LNCAP (cell line): ENCODE data around the gene CUBN.

Experiments used
- TF ChIP-seq, protein P1 (sequence below): fragments of 450-650 bp; IDR thresholded peaks from 2 replicates; pipeline ENCODE4 v1.5.1; 2017; ENCODE audit warnings: mild to moderate bottlenecking

The CUBN gene

DNA sequence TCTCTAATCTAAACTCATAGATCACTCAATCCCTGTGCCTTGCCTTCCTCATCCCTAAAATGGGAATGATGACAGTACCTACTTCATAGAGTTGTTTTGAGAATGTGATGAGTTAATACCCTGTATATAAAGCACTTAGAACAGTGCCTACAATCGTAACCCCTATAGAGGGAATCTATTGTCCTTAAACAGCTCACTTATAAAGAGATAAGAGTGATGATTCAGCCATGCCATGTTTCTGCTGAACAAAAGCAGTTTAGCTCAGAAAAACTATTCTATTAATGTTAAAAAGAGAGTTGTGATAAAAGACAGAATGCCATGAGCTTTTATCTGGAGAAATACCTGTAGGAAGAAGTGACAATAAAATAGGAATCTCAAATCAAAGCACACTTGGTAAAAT, 63.6 kb downstream of the CUBN start:
- TF ChIP-seq, protein P1, sequence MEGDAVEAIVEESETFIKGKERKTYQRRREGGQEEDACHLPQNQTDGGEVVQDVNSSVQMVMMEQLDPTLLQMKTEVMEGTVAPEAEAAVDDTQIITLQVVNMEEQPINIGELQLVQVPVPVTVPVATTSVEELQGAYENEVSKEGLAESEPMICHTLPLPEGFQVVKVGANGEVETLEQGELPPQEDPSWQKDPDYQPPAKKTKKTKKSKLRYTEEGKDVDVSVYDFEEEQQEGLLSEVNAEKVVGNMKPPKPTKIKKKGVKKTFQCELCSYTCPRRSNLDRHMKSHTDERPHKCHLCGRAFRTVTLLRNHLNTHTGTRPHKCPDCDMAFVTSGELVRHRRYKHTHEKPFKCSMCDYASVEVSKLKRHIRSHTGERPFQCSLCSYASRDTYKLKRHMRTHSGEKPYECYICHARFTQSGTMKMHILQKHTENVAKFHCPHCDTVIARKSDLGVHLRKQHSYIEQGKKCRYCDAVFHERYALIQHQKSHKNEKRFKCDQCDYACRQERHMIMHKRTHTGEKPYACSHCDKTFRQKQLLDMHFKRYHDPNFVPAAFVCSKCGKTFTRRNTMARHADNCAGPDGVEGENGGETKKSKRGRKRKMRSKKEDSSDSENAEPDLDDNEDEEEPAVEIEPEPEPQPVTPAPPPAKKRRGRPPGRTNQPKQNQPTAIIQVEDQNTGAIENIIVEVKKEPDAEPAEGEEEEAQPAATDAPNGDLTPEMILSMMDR = no peak

DNA sequence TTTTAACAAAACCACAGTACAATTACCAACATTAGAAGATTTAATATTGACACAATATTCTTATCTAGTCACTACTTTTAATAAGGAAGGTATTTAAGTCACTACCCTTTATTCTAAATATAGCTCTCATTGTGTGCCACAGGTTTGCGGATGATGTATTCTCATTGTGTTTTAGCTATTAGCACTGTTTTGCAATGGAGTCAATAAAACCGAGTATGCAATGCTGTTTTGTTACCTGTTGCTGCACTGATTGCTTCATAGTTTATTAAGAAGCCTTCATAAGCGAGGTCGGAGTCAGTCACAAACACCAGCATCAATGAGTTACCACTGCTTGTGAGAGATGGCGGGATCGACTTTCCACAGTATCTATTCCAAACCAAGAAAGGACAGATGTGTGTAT, 64.3 kb downstream of the CUBN start:
- TF ChIP-seq, protein P1 = no peak

- TF ChIP-seq, protein P1 = no peak
Observed at GRCh38 chr10:17064435-17064834, 65.2 kb downstream of the CUBN start.

GRCh38 chr10:17062955-17063484, 66.6 kb downstream of the CUBN start:
- TF ChIP-seq, protein P1 = no peak

- TF ChIP-seq, protein P1 = no peak
Observed at GRCh38 chr10:17062493-17062892, 67.1 kb downstream of the CUBN start.

- TF ChIP-seq, protein P1 = no peak
Observed at GRCh38 chr10:17062009-17062408, 67.6 kb downstream of the CUBN start.

DNA sequence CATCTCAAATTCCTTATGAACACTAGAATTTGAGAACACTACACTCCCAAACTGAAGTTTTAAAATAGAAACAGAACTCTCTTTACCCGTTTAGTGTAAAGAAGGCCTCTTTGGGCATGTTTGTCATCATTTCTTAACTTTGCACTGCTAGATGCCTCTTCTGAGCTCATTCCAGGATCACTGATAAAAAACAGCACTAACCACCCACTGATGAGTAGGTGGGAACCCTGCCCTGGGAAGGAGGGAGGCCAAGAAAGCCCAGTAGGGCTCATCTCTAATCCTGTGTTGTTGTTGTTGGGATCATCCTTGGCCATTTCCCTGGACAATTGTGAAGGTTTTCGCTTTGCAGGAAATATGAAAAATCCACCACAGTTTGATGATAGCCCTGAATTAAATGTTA, 68.2 kb downstream of the CUBN start:
- TF ChIP-seq, protein P1 = no peak

DNA sequence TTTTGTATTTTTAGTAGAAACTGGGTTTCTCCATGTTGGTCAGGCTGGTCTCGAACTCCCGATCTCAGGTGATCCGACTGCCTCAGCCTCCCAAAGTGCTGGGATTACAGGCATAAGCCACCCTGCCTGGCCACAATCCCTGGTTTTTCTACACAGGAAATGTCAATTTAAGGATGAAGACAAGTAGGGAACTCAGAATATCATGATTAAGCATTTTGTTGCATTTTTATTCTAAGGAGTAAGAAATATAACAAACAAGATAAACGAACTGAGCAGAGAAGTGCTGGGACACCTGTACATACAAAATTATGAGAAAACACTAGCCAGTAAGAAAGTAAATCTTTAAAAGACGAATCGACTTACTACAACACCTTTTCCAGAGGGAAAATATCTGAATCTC, 69.3 kb downstream of the CUBN start:
- TF ChIP-seq, protein P1 = no peak
